ENCODE measurements around the gene RAB27B.
"Not testable (repeated sequence)": the region's sequence is repeated elsewhere in the genome, so short reads cannot be mapped to it uniquely, and the experiment has no call there.

DNA sequence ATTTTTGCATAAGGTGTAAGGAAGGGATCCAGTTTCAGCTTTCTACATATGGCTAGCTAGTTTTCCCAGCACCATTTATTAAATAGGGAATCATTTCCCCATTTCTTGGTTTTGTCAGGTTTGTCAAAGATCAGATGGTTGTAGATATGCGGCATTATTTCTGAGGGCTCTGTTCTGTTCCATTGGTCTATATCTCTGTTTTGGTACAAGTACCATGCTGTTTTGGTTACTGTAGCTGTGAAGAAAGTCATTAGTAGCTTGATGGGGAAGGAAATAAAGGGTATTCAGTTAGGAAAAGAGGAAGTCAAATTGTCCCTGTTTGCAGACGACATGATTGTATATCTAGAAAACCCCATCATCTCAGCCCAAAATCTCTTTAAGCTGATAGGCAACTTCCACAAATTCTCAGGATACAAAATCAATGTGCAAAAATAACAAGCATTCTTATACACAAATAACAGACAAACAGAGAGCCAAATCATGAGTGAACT lies 7.4 kb upstream of the RAB27B start:
- TF ChIP-seq, protein P1, sequence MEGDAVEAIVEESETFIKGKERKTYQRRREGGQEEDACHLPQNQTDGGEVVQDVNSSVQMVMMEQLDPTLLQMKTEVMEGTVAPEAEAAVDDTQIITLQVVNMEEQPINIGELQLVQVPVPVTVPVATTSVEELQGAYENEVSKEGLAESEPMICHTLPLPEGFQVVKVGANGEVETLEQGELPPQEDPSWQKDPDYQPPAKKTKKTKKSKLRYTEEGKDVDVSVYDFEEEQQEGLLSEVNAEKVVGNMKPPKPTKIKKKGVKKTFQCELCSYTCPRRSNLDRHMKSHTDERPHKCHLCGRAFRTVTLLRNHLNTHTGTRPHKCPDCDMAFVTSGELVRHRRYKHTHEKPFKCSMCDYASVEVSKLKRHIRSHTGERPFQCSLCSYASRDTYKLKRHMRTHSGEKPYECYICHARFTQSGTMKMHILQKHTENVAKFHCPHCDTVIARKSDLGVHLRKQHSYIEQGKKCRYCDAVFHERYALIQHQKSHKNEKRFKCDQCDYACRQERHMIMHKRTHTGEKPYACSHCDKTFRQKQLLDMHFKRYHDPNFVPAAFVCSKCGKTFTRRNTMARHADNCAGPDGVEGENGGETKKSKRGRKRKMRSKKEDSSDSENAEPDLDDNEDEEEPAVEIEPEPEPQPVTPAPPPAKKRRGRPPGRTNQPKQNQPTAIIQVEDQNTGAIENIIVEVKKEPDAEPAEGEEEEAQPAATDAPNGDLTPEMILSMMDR (IDR thresholded peaks at IDR 0.05; ENCODE audit: borderline replicate concordance, extremely low read depth, low read length, poor library complexity, severe bottlenecking) = not testable (repeated sequence)
- TF ChIP-seq EZH2 (IDR thresholded peaks at IDR 0.05; ENCODE audit: borderline replicate concordance, low read depth, low read length, severe bottlenecking) = not testable (repeated sequence)
